WTC11 (cell line): Measurements from ENCODE around the gene TDP1.

Experiments
- CTCF ChIP-seq: fragments of 200-600 bp; IDR thresholded peaks from 2 replicates; pipeline ENCODE4 v1.8.0; 2022; ENCODE audit warnings: antibody characterized with exemption
- E2F4 ChIP-seq: sonication (generic); formaldehyde crosslinking; IDR thresholded peaks from 2 replicates; pipeline ENCODE4 v1.8.1; 2022; ENCODE audit warnings: low read depth, mild to moderate bottlenecking, moderate library complexity, missing genetic modification reagents, borderline replicate concordance
- IRF2 ChIP-seq: sonication (generic); formaldehyde crosslinking; IDR thresholded peaks from 2 replicates; pipeline ENCODE4 v1.8.0; 2022; ENCODE audit warnings: low read depth, missing genetic modification reagents, borderline replicate concordance
- KAT7 ChIP-seq: sonication (generic); formaldehyde crosslinking; IDR thresholded peaks from 2 replicates; pipeline ENCODE4 v1.8.1; 2023; ENCODE audit warnings: missing genetic modification reagents, mild to moderate bottlenecking, borderline replicate concordance
- MAX ChIP-seq: sonication (generic); formaldehyde crosslinking; IDR thresholded peaks from 2 replicates; pipeline ENCODE4 v1.8.0; 2022; ENCODE audit warnings: mild to moderate bottlenecking, missing genetic modification reagents
- MYBL2 ChIP-seq: sonication (generic); formaldehyde crosslinking; IDR thresholded peaks from 2 replicates; pipeline ENCODE4 v1.8.1; 2023; ENCODE audit warnings: mild to moderate bottlenecking, moderate library complexity, missing genetic modification reagents
- TP53 ChIP-seq: sonication (generic); formaldehyde crosslinking; IDR thresholded peaks from 2 replicates; pipeline ENCODE4 v1.8.1; 2023; ENCODE audit warnings: mild to moderate bottlenecking, missing genetic modification reagents
- ZNF121 ChIP-seq: sonication (generic); formaldehyde crosslinking; IDR thresholded peaks from 2 replicates; pipeline ENCODE4 v1.8.0; 2023; ENCODE audit warnings: missing genetic modification reagents
- ZSCAN18 ChIP-seq: fragments of 250-450 bp; sonication (Bioruptor Pico); IDR thresholded peaks from 2 replicates; pipeline ENCODE4 v2.1.2; 2022; ENCODE audit warnings: mild to moderate bottlenecking, moderate library complexity

DNA sequence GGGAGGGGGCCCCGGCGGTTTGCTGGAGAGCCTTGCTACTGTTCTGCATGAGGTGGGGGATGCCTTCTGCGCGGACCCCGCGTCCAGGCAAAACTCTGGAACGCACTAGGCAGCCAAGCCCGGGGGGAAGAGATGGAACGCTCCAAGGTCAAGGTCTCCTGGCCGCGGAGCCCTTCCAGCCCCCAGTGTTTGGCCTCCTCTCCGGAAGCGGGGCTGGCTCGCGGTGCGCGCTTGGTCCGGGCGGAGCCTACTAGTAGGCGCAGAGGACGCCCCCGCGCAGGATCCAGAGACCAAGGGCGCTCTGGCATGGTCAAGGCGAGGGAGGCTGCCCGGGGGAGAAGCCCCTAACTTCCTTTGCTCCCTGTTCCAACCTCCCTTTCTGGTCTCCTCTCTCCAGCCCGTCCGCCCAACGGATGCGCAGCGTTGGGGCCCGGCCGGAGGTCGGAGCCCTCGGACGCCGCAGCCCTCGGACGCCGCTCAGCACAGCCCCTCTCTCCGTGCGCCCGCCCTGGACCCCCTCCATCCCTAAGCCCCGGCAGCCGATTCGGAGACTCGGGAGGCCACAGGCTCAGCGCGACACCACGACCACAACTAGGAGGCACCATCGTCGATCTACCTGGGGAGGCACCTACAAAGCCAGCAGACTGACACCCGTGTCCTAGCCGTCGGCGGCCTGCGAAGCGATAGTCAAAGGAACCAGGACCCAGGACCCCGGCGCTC is 105.4 kb downstream of the TDP1 start:
- 0 out of 2 replicates have a peak, but pooled peaks have one; percentile 8 for TF ChIP-seq E2F4 (CRISPR knock-in tag)
- no peak for TF ChIP-seq CTCF
- TF ChIP-seq ZNF121 (CRISPR knock-in tag), result no peak
- TF ChIP-seq IRF2 (CRISPR knock-in tag), result no peak
- TF ChIP-seq MAX (CRISPR knock-in tag), result 0 out of 2 replicates have a peak, but pooled peaks have one; percentile 10
- no peak for TF ChIP-seq KAT7 (CRISPR knock-in tag)
- no peak for TF ChIP-seq TP53
- no peak for TF ChIP-seq ZSCAN18 (CRISPR knock-in tag)
- no peak for TF ChIP-seq MYBL2
